ENCODE measurements around the gene GRIK2.

GRCh38 chr6:102051720-102052119, 658.2 kb downstream of the GRIK2 start:
- no peak for TF ChIP-seq CTCF (IDR thresholded peaks at IDR 0.05)
- no peak for TF ChIP-seq POLR2A (IDR thresholded peaks at IDR 0.05)
- TF ChIP-seq POLR2AphosphoS5 (IDR thresholded peaks at IDR 0.05) = no peak
